GM19240 (cell line): ENCODE results near the gene IWS1.
"Not testable (repeated sequence)": the region's sequence is repeated elsewhere in the genome, so short reads cannot be mapped to it uniquely, and the experiment has no call there.

Experiments
- DNase-seq: peaks from one replicate; pipeline ENCODE4 v3.0.0; 2011; ENCODE audit warnings: low spot score; ENCODE audit not compliant: insufficient read length

IWS1 gene

DNA sequence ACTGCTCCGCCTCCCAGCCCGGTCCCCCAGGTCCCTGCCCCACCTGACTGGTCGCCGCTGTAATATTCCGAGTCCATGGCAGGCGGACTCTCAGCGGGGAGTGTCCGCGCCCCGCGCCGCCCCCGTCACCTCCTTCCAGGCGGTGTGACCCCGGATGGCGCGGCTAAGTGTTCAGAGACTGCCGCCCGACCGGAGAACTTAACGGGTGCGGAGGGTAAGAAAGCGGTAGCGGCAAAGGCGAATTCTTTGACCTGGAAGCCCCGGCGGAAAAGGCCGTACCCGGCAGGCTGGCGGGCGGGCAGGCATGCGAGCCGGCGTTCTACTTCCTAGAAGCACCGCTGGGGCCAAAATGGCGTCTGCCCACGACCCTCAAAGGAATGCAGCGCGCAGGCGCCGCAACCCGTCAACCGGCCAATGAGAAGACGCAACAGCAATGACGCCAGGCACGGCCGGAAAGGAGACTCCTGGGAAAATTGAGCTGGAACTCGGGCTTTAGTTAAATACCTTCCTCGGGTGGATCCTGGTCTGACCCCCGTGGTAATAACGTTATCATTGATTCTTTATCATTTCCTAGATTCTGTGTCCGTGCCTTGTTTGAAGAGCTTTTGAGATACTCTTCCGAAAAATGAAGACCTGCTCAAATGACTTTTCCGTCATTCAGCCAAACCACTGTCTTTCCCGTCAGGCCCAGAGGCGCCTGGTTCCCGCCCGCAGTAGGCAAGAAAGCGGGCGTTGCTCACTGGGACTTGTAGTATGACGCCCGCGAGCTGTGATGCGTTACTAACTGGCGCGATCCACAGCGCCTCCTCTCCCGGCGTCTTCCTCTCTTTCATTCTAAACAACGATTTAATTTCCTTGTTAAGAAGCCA lies at the start of gene IWS1:
IWS1 (minus strand) TSS at position 358 of the 869 bp plus-strand sequence; CDS start at position 77, 281 bp downstream.
- DNase-seq, result peak; percentile 90

DNA sequence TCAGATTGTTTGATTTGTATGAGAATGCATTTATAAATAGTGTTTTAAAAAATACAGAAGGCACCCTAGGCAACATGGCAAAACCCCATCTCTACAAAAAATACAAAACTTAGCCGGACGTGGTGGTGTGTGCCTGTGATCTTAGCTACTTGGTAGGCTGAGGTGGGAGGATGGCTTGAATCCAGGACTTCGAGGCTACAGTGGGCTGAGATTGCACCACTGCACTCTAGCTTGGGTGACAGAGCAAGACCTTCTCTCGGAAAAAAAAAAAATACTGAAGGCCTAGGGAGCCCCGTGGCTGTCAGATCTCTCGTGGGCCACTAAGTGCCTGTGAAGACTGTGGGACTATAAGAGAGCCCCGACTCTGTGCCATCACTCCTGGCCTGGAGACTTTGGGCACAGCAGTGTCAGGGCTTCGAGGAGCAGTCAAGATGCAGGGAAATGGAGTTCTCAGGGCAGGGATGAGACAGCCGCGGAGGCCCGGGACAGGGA lies 49.7 kb upstream of the IWS1 start:
- no peak for DNase-seq

DNA sequence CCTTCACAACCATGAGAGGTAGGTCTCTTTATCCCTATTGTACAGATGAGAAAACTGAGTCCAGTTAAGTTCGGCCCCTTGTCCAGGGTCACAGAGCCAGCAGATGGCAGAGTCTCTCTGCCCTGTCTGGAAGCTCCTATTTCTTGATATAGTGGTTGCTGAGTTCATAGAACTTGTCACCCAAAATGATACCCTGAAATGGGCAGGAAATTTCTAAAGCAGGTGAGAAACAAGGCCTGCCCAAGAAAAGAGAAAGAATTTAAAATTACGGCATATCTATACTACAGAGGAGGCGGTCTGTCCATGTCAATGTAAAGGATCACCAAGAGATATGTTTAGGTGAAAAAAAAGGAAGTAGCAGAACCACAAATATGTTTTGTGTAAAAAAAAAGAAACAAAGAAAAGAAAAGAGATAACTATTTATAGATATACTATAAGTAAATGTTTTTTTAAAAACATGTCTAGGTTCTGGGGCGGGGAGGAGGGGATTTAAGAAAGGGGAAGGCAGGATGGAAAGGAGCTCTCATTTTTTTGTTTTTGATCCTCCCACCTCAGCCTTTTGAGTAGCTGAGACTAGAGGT lies 49.0 kb upstream of the IWS1 start:
- no peak for DNase-seq

DNA sequence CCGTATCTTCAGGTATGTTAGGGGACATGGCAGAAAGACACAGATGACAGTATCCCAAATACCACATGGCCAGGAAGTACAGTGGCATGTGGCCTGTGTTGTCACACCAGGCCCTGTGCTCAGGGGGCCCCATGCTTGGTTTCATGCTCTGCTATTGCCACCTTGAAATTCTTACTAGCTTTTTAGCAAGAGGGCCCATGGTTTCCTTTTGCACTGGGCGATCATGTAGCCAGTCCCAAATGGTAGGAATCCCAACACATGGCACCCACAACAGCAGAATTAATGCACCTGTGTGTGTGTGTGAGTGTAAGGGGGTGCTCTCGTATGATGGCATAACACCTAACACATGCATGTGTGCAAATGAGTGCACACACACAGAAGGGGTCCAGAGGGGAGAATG lies 48.4 kb upstream of the IWS1 start:
- no peak for DNase-seq

DNA sequence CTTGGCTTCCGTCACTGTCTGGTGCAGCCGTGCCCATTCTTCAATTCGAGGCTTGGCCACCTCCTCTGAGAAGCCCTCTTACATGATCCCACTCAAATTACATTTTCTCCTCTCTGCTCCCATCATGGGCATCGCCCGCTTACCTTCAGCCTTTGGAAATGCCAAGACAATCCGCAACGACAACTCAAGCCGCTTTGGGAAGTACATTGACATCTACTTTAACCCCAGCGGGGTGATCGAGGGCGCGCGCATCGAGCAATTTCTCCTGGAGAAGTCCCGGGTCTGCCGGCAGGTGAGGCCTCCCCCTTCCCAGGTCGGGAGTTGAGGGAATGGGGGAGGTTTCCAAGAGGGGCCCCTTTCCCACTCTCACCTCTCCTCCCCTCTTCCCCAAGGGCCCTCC lies 47.5 kb upstream of the IWS1 start:
- DNase-seq, result no peak

DNA sequence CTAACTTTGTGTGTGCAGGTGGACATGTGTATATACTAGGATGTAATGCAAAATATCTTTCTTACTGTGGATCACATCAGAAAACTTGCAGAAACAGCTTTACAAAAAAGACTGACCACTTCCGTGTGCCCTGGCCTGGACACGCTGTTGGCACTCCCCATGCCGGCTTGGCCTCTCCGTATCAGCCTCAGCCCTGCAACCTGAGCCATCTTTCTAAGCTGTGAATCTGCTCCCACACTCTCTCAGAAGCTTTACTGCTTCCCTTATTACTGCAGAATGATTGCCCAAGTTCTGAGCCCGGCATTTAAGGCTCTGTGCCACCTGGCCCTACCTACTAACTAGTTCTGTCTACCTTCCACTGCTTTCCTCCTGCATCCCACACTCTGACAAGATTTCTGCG lies 47.0 kb upstream of the IWS1 start:
- no peak for DNase-seq

DNA sequence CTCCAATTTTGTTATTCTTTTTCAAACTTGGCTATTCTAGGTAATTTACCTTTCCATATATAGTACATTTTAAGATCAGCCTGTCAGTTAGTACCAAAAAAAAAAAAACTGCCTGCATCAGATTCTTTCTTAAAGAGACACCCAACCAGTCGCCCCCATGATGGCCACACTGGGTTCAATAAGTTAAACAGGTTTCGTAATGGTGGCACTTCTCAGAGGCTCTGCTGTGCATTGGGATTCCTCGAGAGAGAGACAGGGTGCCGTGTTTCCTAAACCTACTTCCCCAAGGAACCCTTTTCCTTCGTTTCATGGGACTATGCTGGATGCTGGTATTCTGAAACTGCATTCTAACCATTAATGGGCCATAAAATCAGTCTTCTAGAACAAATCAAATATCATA lies 46.6 kb upstream of the IWS1 start:
- no peak for DNase-seq

DNA sequence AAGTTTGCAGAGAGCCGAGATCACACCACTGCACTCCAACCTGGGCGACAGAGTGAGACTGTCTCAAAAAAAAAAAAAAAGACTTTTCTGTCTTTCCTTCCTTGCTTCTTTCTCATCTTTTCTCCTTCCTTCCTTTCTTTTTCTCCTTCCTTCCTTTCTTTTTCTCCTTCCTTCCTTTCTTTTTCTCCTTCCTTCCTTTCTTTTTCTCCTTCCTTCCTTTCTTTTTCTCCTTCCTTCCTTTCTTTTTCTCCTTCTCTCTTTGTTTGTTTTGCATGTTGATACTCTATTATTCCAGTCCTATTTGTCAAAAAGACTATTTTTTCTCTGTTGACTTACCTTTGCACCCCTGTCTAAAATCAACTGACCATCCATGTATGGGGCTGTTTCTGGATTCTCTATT lies 46.1 kb upstream of the IWS1 start:
- DNase-seq, result not testable (repeated sequence)

DNA sequence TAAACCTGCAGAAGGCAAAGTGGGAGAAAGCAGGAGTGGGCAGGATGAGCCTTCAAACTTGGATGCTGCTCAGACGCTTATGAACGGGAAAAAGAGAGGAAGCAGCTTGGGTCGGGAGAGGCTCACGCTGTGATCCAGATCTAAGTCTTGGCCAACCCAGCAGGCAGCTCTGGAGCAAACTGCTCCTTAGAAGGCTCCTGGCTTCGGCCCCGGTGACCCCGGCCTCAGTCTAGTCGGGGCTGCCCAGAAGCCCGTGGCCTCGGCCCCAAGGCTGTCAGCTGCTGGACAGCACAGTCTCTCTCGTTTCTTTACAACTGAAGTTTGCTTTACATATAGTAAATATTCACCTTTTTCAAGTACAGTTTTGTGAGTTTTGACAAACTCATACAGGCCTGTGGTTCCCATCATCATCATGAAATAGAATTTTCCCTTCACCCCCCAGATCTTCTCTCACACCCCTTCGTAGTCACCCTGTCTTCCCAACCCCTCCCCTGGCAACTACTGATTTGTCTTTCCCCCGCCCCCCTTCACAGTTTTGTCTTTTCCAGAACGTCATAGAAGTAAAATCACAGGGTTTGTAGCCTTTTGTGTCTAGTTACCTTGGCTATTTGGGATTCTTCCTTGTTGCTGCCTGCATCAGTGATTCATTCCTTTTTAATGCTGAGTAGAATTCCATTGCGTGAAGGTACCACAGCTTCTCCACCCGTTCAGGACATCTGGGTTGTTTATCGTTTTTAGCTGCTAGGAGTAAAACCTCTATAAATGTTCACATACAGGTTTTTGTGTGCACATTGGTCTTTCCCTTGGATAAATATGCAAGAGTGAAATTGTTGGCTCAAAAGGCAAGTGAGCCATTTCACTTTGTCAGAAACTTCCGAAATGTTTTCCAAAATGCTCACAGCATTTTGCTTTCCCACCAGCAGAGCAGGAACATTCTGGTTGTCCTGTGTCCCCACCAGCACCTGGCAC lies 44.3 kb upstream of the IWS1 start:
- DNase-seq, result no peak

DNA sequence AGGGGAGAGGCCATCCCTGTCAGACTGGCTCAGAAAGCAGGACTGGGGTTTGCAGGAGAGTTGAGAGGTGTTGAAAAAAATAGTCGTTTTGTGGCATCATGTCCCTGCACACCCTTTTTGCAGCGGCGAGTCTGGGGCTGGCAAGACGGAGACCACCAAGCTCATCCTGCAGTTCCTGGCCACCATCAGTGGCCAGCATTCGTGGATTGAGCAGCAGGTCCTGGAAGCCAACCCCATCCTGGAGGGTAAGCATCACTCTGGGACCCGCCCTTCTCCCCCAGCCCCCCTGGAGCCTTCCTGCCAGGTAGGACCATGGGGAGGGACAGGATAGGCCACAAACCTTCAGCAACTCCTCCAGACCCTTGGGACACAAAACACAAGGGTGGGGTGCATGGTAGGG lies 43.4 kb upstream of the IWS1 start:
- no peak for DNase-seq

DNA sequence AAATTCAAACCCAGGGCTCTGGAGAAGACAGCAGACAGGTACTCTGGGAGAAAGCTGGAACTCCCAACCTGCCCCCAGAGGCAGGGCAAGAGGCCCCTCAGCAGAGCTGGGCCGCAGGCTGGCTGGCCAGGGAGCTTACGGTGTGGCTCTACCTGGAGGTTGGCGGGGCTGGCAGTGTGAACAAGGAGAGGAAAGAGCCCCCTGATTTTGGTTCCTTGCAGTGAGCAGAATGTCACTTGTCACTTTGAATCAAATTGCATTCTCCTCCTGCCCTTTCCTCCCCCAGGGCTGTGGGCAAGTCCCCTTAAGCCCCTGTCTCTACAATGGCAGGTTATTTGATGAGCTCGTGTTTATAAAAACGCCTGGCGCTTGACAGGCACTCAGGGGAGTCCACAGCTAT lies 41.8 kb upstream of the IWS1 start:
- no peak for DNase-seq

DNA sequence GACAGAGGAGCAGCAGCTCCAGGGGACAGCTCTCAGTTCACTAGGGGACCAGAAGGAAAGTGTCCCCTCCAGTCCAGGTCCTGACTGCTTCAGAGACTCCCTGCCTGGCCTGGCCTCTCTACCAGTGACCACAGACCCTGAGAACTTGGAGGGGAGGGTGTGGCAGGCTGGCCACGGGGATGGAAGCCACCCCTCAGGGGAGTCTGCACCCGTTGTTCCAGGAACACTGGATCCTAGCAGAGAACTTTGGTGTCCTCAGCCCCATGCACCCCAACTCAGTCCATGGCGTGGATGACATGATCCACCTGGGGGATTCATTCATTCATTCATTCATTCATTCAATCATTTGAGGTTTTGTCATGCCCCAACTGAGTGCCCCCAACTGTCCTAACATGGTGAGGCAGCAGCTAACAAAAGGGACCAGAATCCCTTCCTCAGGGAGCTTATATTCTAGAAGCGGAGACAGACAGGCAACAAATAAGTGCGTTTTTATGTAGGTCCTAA lies 41.1 kb upstream of the IWS1 start:
- no peak for DNase-seq

DNA sequence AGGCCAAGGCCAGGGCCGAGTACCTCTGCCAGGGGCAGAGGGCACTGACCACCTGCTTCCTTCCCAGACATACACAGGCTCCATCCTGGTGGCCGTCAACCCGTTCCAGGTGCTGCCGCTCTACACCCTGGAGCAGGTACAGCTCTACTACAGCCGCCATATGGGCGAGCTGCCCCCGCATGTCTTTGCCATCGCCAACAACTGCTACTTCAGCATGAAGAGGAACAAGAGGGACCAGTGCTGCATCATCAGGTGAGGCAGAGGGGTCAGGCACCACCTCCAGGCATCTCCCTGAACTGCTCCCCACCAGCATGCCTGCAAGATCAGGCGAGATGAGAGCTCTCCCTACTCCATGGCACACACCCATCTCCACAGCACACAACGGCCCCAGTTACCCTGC lies 40.3 kb upstream of the IWS1 start:
- DNase-seq, result no peak

DNA sequence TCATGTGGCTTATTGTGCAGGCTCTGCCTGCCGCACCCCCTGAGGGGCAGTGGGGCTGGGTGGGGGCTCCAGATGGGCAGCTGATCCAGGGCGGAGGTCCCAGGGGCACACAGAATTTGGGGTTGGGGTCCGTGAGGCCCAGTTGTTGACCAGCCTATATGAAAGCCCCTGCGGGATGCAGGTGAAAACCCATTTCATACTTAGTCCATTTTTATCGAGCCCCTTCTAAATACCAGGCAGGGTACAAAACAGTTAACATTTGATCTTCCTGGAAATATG lies 39.8 kb upstream of the IWS1 start:
- DNase-seq, result no peak

DNA sequence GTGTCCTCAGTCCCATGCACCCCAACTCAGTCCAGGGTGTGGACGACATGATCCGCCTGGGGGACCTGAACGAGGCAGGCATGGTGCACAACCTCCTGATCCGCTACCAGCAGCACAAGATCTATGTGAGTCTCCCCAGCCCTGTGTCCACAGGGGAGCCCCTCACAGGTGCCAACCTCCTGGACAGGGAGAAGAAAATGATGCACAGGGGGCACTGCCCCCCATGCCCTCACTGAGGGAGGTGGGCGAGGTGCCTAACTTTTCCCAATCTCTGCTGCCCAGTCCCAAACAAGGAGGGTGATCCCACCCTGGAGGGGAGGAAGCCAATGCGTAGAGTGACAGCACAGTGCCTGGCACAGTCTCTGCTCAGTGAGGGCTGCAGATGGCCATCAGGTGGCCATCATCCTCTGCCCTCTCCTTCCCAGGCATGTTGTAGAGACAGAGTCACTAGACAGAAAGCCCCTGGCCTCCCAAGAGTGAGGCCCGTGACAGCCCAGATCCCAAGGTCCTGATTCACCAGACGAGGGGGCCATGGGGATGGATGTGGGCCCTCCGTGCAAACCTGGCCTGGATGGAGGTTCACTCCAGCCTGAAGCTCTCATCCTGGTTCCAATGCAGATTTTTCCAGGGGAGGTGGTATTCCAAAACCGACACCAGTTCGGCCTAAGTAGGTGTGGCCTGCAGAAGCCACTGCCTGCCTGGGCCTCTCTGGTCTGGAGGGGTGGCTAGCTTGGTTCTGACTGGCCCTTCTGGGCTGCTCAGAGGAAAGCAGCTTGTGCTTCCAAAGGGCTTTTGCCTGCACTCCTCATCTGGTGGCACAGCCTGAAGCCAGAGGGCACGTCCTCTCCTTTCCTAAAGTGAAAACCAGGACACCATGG lies 39.2 kb upstream of the IWS1 start:
- DNase-seq, result no peak

DNA sequence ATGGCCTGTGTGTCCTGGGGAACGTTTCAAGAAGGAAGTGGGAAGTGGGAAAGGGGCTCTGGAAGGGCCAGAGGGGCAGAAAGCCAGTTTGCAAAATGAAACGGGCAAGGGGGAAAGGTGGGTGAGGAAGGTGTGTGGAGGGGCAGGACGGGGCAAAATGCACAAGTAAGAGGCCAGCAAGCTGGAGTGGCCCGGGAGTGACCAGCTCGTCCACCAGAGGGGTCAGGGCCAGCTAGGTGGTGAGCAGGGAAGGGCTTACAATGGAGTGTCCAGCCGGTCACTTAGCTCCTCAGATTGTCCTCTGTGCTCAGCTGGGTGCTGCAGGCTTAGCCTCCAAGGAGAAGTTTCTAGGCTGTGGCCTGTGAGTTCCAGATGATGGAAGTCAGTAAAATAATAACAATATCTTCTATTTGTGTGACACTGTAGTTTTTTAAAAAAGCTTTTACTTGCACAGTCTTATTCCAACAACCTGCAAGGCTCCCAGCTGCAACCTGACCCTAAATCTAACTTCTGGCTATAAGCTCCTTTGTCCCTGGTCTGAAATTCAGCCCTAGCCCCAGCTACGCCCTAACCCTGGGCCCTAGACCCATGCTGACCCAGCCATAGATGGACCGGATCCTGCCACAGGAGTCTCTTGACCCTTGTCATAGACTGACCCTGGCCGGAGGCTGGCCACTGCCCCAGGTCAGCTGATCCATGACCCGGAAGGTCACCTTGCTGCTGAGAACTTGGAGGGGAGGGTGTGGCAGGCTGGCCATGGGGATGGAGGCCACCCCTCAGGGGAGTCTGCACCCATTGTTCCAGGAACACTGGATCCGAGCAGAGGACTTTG lies 38.4 kb upstream of the IWS1 start:
- DNase-seq, result no peak

DNA sequence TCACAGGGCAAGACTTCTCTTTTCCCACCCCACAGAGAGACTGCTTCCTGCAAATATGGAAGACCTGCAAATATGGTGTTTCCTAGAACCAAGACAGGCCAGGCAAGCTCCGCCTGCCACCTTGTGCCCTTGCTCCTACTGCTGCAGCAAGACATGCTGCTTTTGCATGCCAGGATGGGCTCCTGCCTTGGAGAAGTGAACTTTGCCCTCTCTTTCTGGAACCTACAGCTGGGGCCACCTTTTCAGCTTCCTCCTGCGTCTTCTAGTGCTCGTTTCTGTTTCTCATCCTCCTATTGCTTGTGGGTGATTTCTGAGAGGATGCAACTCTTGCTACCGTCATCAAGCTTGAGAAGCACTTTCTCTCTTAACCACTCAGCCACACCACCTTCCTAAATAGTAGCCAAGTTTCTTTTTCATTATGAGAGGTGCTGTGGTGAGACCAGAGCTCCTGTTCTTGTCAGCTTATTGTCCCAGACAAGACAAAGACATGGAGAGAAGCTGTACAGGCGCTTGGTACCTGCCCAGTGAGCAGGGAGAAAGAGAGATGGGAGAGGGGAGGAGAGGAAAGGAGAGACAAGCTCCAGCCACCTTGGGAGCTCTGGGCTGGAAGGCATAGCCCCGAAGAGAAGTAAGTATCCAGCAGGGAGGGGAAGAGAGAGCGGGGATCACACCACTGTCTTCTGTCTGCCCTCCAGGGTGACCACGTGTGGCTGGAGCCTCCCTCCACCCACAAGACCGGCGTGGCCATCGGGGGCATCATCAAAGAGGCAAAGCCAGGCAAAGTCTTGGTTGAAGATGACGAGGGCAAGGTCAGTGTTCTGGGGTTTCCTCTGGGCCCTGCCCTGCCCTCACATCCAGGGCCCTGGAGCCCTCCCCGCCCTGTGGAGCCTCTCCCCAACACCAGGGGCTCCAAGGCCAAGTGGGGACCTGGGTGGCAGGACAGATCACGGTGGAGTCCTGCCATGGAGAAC lies 37.5 kb upstream of the IWS1 start:
- peak; percentile 88 for DNase-seq

DNA sequence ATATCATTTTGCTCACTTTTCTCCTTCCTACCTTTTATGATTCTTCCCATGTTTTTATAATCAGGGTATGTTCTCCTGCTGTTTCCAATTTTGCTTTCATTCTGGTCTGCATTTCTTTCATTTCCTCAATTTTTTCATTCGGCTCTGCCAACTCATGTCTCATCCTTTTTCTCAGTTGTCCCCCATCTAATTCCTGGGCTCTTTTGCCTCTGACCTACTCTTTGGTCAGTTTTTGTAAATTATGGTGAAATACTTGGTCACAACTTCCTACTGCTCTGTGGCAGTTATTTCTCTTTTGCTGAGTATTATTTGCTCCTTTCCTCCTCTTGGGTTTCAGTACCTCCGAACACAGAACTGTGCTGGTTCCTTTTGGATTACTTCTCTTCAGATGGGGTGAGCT lies 36.6 kb upstream of the IWS1 start:
- no peak for DNase-seq

DNA sequence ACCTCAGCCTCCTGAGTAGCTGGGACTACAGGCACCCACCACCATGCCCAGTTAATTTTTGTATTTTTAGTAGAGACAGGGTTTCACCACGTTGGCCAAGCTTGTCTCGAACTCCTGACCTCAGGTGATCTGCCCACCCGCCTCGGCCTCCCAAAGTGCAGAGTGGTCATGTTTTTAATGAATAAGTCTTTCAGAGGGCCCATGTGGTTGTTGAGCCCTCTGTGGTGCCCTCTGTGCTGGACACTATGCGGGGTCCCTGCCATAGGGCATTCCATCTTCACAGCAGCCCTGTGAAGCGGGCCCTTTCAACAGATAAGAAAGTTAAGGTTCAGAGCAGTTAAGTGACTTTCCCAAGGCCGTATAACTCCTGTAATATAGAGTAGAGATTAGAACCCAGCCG lies 35.1 kb upstream of the IWS1 start:
- no peak for DNase-seq
